ENCODE data around the gene HIGD2B. TPM values are rescaled to one million over a fixed set of nuclear protein-coding genes. Genes with fewer than 3 reads are reported as not detected.
"Not testable (repeated sequence)": the region's sequence is repeated elsewhere in the genome, so short reads cannot be mapped to it uniquely, and the experiment has no call there.

The HIGD2B gene, protein sequence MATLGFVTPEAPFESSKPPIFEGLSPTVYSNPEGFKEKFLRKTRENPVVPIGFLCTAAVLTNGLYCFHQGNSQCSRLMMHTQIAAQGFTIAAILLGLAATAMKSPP
- not detected for polyA plus RNA-seq (2013, experiment 1 of 2; ENCODE audit: insufficient read length)
- not detected for polyA plus RNA-seq (2013, experiment 2 of 2; ENCODE audit: insufficient read length)

GRCh38 chr15:72685925-72686794 lies at the start of gene HIGD2B, which contains the start of gene BBS4:
TSS of gene HIGD2B (minus strand) at chr15:72686182. CDS start at chr15:72676374, 9,808 bp downstream.
TSS of gene BBS4 (plus strand) at chr15:72686207. CDS start at chr15:72686228, 21 bp downstream.
- peak; percentile 84 for DNase-seq

DNA sequence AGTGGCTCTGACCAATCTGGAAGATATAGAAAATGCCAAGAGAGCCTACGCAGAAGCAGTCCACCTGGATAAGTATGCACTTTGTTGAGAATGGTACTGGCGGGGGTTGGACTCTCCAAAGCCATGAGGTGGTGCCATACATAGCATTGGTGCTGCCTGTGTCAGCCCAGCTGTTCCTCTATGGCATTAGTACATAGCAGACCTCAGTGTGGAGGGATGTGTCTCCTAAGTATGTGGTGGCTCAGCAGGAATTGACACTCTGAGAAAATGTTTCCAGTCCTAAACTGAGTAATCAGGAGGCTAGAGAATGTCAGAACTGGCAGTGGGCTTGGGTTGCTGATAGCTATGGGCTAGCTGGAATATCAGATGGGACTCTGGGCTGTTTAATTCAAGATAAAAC lies 49.1 kb upstream of the HIGD2B start:
- DNase-seq: no peak

DNA sequence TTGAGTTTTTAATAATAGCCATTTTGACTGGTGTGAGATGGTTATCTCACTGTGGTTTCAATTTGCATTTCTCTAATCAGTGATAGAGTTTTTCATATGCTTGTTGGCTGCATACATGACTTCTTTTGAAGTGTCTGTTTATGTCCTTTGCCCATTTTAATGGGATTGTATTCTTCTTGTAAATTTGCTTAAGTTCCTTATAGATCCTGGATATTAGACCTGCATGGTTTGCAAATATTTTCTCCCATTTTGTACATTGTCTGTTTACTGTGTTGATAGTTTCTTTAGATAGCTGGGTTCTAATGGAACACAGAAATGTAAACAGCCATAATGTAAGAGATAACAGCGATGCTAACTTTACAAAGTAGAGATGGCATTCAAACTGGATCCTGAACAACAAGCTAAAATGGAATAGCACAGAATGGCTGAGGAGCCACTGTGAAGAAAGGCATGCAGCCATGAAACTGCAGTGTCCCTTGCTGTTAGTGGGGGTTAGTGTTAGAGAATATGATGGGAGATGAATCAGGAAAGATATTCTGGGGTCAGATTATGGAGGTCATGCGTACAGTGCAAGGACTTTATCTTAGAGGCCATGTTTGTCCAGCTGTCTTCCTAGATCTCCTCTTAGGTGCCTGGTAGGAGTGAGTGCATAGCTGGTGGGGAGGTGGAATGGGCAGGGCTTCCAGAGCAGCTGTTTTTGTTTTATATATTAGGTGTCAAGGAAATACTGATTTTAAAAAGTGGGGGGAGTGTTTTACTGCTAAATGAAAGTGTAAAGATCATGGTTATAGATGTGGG lies 48.2 kb upstream of the HIGD2B start:
- DNase-seq: no peak

DNA sequence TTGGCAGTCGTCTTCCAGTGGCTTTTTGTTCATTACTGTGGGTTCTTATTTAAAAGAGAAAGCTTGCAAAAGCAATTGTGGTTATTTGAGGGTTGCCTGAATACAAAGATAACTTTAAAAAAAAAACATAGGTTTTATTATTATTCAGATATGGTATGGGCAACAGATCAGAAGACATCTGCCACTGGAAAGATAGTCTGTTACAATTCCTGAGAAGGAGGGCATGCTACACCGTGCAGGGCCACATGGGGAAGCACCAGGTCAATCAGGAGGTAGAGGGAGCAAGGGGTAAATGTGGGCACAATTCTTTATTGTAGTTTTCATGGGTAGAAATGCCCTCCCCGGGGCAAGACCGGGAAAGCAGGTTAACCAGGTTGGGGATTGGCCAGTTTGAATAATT lies 46.5 kb upstream of the HIGD2B start:
- no peak for DNase-seq

DNA sequence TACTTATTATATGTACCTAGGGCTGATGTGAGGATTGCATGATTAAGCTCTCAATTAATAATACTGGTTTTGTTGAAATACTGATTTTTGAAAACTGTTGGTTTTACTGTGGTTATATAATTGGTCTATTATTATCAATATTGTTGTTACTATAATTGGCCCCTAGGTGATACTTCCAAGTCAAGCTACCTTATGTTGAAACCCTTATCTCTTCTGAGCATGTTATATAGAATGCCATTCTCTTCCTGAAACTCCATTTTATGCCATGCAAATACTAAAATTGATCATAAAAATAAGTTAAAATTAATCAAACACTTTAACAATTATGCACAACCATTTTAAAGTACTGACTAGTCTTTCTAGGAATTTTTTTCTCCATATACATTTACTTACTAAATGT lies 46.1 kb upstream of the HIGD2B start:
- no peak for DNase-seq

DNA sequence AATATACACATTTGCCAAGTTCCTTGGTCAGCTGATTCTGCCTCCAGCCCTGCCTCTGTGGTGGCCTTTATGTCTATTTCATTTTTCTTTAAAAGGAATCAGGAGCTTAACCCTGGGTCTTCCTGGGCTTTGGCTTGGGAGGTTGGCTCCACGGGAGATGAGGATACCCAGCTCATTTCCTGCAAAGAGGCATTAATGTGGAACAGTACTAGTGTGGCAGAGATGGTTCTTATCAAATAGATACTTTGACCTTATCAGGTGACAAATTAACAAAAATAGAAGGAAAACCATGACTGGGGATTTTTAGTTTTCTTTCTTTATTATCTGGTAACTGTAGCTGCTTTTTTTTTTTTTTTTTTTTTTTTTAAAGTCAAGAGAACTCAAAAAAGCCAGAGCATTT lies 42.8 kb upstream of the HIGD2B start:
- DNase-seq: no peak

GRCh38 chr15:72728249-72728648 lies 42.3 kb upstream of the HIGD2B start:
- not testable (repeated sequence) for DNase-seq

DNA sequence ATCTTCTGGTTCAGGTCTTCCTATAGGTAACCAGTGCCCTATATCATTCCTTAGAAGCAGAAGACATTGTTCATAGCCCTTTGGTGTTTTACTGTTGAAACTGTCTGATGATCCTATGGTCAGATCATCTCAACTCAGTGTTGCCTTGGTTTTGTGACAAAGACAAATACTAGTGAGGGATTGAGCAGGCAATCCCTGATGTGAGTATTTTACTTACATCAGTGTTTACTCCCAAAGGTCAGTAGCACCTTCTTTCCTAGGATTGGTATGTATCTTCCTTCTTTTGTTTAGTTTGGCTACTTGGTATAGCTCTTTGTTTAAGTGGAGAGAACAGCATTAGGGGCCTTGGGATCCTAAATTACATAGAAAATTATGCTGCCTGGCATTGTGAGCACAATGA lies 41.2 kb upstream of the HIGD2B start:
- no peak for DNase-seq

DNA sequence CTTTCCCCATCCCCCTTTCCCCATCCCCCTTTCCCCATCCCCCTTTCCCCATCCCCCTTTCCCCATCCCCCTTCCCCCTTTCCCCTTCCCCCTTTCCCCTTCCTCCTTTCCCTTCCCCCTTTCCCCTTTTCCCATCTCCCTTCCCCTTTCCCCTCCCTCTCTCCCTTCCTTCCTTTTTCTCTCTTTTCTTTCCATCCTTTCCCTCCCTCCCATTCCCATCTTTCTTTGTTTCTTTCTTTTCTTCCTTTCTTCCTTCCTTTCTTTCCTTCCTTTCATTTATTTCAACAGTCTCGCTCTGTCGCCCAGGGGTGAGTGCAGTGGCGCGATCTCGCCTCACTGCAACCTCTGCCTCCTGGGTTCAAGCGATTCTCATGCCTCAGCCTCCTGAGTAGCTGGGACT lies 39.9 kb upstream of the HIGD2B start:
- DNase-seq: not testable (repeated sequence)

DNA sequence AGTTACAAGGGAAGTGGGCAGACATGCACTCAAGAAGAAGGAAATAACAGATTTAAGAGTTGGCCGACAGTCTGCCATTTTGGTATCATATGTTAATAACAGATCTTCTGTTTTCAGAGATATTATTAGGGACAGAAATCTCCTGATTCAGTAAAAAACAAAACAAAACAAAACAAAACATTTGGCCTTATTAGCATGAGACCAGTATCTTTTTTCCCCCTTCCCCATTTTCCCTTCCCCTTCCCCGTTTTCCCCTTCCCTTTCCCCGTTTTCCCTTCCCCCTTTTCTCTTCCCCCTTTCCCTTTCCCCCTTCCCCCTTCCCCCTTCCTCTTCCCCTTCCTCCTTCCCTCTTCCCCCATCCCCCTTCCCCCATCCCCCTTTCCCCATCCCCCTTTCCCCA lies 39.5 kb upstream of the HIGD2B start:
- DNase-seq: no peak

DNA sequence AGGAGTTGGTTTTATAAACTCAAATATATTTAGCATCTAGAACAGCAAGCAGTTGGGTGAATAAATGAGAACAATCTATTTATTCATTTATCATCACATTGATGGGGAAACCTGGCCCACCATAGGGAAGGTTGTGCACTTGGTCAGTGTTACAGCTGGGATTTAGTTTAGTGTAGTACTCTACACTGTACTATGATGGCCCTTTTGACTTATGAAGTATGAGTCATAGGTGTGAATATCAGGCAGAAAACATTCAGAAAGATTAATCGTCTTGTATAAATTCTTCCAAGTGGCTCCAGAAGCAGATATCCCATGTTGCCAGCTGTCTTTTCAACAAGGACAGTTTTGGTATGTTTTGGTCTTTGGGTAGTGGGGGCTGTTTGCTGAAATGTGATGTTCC lies 38.0 kb upstream of the HIGD2B start:
- DNase-seq: no peak

DNA sequence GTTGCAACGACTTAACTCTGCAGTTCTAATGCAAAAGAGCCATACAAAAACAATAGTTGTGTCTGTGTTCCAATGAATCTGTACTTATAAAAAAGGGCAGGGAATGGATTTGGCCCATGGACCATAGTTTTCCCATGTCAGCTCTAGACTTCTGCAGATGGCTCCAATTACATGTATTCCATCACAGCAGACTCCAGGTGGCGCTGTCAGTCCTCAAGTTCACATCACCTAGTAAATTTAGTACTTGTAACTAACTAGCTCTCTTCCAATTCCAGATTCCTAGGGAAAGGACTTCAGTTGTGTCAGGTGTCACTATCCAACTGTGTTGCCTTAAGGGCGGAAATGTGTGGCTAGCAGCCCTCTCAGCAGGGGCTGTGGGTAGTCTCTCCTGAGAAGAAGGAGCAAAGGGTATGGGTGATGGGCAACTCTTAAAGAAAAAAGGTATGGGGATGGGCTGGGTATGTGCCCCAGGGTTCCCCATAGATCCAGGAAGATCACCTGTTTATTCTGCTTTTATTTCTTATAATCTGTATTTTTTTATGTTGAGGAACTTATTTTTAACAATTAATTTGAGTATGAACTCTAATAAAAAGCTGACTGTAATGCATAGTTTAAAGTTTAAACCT lies 36.2 kb upstream of the HIGD2B start:
- DNase-seq: peak; percentile 64

- peak; percentile 18 for DNase-seq
Observed at GRCh38 chr15:72708551-72709303, 22.7 kb upstream of the HIGD2B start.

GRCh38 chr15:72706266-72706665 lies 20.3 kb upstream of the HIGD2B start:
- DNase-seq: peak; percentile 33

DNA sequence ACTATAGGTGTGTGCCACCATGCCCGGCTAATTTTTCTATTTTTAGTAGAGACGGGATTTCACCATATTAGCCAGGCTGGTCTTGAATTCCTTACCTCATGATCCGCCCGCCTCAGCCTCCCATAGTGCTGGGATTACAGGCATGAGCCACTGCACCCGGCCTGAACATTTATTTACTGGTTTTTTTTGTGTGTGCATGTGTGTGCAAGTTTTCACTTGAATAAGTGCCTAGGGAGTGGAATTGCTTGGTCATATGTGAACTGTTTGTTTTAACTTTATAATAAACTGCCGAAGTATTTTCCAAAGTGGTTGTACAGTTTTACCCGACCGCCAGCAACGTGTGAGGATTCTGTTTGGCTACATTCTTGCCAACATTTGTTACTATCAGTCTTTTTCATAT lies 14.1 kb upstream of the HIGD2B start:
- DNase-seq: no peak

DNA sequence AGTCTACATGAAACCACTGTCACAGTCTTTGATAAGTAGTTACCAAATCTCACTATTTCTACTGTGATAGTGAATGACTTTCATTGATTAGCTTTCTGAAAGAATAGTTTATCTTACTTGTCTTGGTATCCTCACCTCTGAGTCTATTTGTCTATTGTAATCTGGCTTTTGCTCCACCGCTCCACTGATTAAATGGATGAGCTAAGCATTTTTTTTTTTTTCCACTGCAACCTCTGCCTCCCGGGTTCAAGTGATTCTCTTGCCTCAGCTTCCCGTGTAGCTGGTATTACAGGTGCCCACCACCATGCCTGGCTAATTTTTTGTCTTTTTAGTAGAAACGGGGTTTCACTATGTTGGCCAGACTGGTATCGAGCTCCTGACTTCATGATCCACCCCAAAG lies 13.0 kb upstream of the HIGD2B start:
- no peak for DNase-seq

DNA sequence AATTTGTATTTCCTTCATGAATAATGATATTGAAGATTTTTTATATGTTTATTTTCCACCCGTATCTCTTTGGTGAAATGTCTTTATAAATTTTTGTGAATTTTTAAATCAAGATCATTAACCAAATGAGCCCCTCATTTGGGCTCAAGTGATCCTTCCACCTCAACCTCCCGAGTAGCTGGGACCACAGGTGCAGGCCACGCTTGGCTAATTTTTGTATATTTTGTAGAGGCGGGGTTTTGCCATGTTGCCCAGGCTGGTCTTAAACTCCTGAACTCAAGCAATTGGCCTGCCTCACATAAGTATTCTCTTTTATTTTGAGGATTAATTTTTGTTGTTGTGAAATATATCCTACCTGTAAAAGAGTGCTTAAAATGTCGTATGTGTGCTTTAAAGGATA lies 5.0 kb upstream of the HIGD2B start:
- no peak for DNase-seq

GRCh38 chr15:72688697-72689096 lies 2.7 kb upstream of the HIGD2B start:
- DNase-seq: no peak

DNA sequence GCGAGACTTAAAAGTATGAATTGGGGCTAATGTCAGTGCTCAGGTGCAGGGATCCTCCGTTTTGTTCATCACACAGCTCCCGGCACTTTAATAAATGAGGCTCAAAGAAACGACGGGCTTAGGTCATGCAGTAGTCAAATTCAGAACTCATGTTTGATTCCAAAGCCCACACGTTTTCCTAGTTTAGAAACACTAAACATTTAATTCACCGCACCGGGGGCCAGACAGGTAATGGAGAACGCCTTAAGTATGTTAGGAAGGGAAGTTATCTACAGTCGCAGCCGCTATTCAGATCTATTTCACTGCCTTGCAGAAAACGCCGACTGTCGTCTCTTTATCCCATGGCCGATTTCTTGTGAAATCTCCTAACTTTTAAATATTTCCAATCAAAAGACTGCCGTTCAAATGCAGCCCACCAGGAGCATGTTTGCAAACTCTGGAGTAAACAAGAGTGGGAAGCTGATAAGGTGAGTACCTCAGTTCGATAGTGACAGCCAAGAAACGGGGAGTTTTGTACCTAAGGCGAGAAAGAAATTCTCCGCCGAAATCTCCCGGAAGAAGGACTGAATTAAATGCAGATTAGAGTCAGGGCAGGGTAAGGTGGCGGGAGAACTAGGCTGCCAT lies 569 bp downstream of the HIGD2B start:
- no peak for DNase-seq

- DNase-seq: no peak
Observed at GRCh38 chr15:72682772-72683171, 3.2 kb downstream of the HIGD2B start.

DNA sequence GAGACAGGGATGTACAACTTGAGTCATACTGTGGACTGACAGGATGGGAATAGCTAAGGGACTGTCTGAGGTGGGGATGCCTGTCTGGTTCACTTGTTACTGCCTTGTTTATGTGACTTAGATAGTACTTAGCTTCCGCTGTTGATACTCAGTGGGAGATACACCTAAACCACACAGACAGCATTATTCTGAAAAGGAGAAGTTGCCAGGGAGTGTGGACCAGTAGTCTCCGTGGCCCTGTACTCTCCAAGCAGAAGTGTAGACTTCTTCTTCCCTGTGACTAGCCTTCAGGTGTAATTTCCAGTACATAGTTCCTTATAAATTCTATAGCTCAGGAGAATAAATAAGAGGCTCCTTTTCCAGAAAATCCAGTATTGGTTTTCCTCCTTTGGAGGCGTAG lies 5.1 kb downstream of the HIGD2B start:
- DNase-seq: no peak

GRCh38 chr15:72676838-72677237 lies 9.1 kb downstream of the HIGD2B start:
- no peak for DNase-seq

All from fibroblast of skin of abdomen (primary cell).